ENCODE data around the gene SHB. TPM values are rescaled to one million over a fixed set of nuclear protein-coding genes. Genes with fewer than 3 reads are reported as not detected.

Gene SHB
- total RNA-seq, 1 donor from 2014 or later = 20.9 TPM

DNA sequence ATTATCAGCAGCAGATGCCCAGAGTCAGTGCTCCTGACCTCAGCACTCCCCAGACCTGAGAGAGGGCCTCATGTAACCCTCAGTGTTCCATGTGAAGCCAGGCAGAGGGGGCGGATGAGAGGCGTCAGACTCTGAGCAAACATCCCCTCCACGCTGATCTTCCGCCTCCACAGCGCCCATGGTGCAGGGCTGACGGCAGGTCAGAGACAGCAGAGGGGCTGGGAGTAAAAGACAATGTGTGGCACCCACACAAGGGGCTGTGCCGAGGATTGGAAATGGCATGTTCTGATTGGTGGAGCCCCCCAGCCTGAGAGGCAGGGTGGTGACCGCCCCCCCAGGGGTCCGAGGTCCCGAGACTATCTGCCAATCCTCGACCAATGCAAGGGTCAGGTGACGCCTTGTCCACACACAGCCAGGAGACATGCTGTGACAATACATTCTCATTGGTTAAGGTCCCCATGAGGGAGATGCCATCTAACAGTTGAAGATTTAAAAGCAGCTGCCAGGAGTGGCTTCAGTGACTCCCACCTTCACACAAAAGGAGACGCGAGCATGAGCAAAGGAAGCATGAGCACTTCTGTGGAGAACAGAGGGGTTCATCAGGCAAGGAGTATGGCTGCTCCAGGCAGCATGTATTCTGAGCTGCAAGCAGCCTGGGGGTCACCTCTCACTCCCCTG, 145.8 kb downstream of the SHB start:
- TF ChIP-seq POLR2A (IDR thresholded peaks at IDR 0.05) (no peak), POLR2AphosphoS5 (IDR thresholded peaks at IDR 0.05; ENCODE audit: insufficient read depth in 1 of 2, low read depth in 1 of 2) (no peak)
- TF ChIP-seq, protein P1, sequence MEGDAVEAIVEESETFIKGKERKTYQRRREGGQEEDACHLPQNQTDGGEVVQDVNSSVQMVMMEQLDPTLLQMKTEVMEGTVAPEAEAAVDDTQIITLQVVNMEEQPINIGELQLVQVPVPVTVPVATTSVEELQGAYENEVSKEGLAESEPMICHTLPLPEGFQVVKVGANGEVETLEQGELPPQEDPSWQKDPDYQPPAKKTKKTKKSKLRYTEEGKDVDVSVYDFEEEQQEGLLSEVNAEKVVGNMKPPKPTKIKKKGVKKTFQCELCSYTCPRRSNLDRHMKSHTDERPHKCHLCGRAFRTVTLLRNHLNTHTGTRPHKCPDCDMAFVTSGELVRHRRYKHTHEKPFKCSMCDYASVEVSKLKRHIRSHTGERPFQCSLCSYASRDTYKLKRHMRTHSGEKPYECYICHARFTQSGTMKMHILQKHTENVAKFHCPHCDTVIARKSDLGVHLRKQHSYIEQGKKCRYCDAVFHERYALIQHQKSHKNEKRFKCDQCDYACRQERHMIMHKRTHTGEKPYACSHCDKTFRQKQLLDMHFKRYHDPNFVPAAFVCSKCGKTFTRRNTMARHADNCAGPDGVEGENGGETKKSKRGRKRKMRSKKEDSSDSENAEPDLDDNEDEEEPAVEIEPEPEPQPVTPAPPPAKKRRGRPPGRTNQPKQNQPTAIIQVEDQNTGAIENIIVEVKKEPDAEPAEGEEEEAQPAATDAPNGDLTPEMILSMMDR (IDR thresholded peaks at IDR 0.05) = no peak
- no peak overlapping the region for H3K4me3 ChIP-seq
- peaks cover 21% of the 10 kb centered on the region for H3K4me1 ChIP-seq
- H3K27me3 ChIP-seq = no peaks in the 10 kb centered on the region
- H3K36me3 ChIP-seq = no peaks in the 10 kb centered on the region
- no peak overlapping the region for H3K27ac ChIP-seq
- intact Hi-C loops (cut with DNase I) = loop anchor here (5.0 kb wide), 1 partner anchor 434 kb away; no protein-coding TSS in a partner anchor
- no peaks in the 10 kb centered on the region for H3K9me3 ChIP-seq
- no peak for DNase-seq (ENCODE audit: extremely low spot score in 2 of 2)

DNA sequence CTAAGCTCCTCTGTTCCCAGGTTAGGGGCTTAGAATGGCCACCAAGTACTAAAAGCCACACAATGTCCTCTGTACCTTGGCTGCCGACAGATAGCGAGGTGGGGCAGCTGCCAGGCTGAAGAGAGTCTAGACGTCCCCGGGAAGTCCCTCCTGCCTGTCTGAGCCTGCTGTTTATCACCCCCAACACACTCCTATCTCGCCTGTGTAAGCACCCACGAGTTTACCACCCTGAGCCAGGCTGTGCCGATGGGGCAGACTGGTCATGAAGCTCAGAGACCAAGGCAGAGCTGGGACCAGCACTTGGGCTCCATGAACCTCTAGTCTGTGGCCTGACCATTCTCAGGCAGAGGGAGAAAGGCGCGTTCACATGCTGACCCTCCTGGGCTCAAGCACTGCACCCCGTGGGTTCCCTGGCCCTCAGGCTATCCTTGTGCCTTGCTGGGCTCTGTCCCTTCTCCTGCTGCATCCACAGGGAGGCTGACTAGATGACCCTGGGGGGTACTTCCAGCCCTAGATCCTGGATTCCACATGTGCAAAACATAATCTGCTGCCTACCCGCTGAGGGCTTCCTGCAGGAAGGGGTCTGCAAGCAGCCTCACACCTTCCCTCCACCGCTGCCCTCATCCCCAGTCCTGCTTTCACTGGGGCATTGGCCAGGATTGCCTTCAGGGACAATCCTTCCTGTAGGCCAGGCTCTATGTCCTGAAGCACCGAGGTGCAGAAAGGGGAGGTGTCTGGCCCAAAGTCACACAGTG, 146.5 kb downstream of the SHB start:
- no peaks in the 10 kb centered on the region for H3K27me3 ChIP-seq
- TF ChIP-seq POLR2A (IDR thresholded peaks at IDR 0.05) (no peak), POLR2AphosphoS5 (IDR thresholded peaks at IDR 0.05; ENCODE audit: insufficient read depth in 1 of 2, low read depth in 1 of 2) (no peak)
- TF ChIP-seq, protein P1 (IDR thresholded peaks at IDR 0.05) = no peak
- DNase-seq (ENCODE audit: extremely low spot score in 2 of 2) = no peak
- H3K27ac ChIP-seq = no peak overlapping the region
- no peak overlapping the region for H3K4me3 ChIP-seq
- H3K4me1 ChIP-seq = peaks cover 14% of the 10 kb centered on the region
- intact Hi-C loops (cut with DNase I) = loop anchor here (5.0 kb wide), 1 partner anchor 435 kb away; no protein-coding TSS in a partner anchor
- no peaks in the 10 kb centered on the region for H3K9me3 ChIP-seq
- H3K36me3 ChIP-seq = no peaks in the 10 kb centered on the region

- Histone ChIP-seq H3K4me1 (peaks cover 11% of the 10 kb centered on the region), H3K4me3 (no peak overlapping the region), H3K27me3 (no peaks in the 10 kb centered on the region), H3K36me3 (no peaks in the 10 kb centered on the region), H3K27ac (no peak overlapping the region), H3K9me3 (no peaks in the 10 kb centered on the region)
- no peak for DNase-seq (ENCODE audit: extremely low spot score in 2 of 2)
- intact Hi-C loops (cut with DNase I) = loop anchor here (5.0 kb wide), 1 partner anchor 436 kb away; no protein-coding TSS in a partner anchor
- TF ChIP-seq, protein P1 (IDR thresholded peaks at IDR 0.05) = peak in 1 of 3 experiments; percentile 18
- no peak for TF ChIP-seq POLR2AphosphoS5 (IDR thresholded peaks at IDR 0.05; ENCODE audit: insufficient read depth in 1 of 2, low read depth in 1 of 2)
- TF ChIP-seq POLR2A (IDR thresholded peaks at IDR 0.05) = no peak
Observed at GRCh38 chr9:37921546-37922300, 147.3 kb downstream of the SHB start.

DNA sequence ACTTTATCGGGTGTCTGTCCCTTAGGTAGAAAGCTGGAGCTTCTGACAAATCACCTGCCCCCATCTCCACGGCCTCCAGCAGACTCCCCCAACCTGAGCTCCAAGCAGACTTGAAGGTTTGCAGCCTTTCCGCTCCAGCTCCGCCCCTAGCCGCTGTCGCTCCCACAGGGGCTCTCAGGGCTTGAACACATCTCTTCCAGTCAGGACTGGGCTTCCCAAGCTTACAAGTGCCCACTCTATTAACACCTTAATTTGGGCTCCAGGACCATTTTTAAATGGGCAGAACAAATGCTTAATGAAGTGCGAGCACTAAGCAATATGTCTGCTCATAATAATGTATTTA, 147.9 kb downstream of the SHB start:
- Histone ChIP-seq H3K27ac (no peak overlapping the region), H3K27me3 (no peaks in the 10 kb centered on the region), H3K4me1 (peaks cover 11% of the 10 kb centered on the region), H3K36me3 (no peaks in the 10 kb centered on the region), H3K9me3 (no peaks in the 10 kb centered on the region), H3K4me3 (no peak overlapping the region)
- DNase-seq (ENCODE audit: extremely low spot score in 2 of 2) = no peak
- TF ChIP-seq, protein P1 (IDR thresholded peaks at IDR 0.05) = no peak
- TF ChIP-seq POLR2AphosphoS5 (IDR thresholded peaks at IDR 0.05; ENCODE audit: insufficient read depth in 1 of 2, low read depth in 1 of 2) (no peak), POLR2A (IDR thresholded peaks at IDR 0.05) (no peak)
- intact Hi-C loops (cut with DNase I) = loop anchor here (5.0 kb wide), 1 partner anchor 436 kb away; no protein-coding TSS in a partner anchor
